Activated CD8-positive, alpha-beta memory T cell treated with anti-CD3 and anti-CD28 coated beads for 1 hour (primary cell): Measurements from ENCODE around the gene IL15RA.
"Not testable (repeated sequence)": the region's sequence is repeated elsewhere in the genome, so short reads cannot be mapped to it uniquely, and the experiment has no call there.

Experiments
- DNase-seq, 2 donors: peaks; one replicate each; pipeline ENCODE4 v3.0.0-alpha.2; 2020; ENCODE audit warnings: low read depth in 1 of 2; ENCODE audit errors: extremely low read depth in 1 of 2

The IL15RA gene

GRCh38 chr10:6006991-6007390 is 29.6 kb upstream of the IL15RA start:
- no peak for DNase-seq

- DNase-seq = no peak
Observed at GRCh38 chr10:6006546-6006945, 29.2 kb upstream of the IL15RA start.

GRCh38 chr10:6005856-6006395 is 28.6 kb upstream of the IL15RA start:
- no peak for DNase-seq

GRCh38 chr10:6005161-6005804 is 27.9 kb upstream of the IL15RA start:
- DNase-seq = not testable (repeated sequence)

GRCh38 chr10:6002809-6003510 is 25.6 kb upstream of the IL15RA start:
- DNase-seq = no peak

- DNase-seq = no peak
Observed at GRCh38 chr10:5999440-6000165, 22.3 kb upstream of the IL15RA start.

- DNase-seq = no peak
Observed at GRCh38 chr10:5996696-5997095, 19.4 kb upstream of the IL15RA start.

- DNase-seq = no peak
Observed at GRCh38 chr10:5992398-5992797, 15.1 kb upstream of the IL15RA start.

GRCh38 chr10:5991708-5992107 is 14.4 kb upstream of the IL15RA start:
- no peak for DNase-seq

GRCh38 chr10:5989756-5990155 is 12.4 kb upstream of the IL15RA start:
- no peak for DNase-seq

GRCh38 chr10:5988336-5988920 is 11.1 kb upstream of the IL15RA start:
- DNase-seq = no peak

- no peak for DNase-seq
Observed at GRCh38 chr10:5987747-5988146, 10.4 kb upstream of the IL15RA start.

- no peak for DNase-seq
Observed at GRCh38 chr10:5985029-5985428, 7.7 kb upstream of the IL15RA start.

- no peak for DNase-seq
Observed at GRCh38 chr10:5983774-5984173, 6.4 kb upstream of the IL15RA start.

- DNase-seq = no peak
Observed at GRCh38 chr10:5981529-5981928, 4.2 kb upstream of the IL15RA start.

- DNase-seq = no peak
Observed at GRCh38 chr10:5978230-5978489, 817 bp upstream of the IL15RA start.

GRCh38 chr10:5976512-5977470 is 552 bp downstream of the IL15RA start:
- no peak for DNase-seq

- no peak for DNase-seq
Observed at GRCh38 chr10:5975641-5976473, 1.5 kb downstream of the IL15RA start.

GRCh38 chr10:5973069-5973468 is 4.3 kb downstream of the IL15RA start:
- no peak for DNase-seq

GRCh38 chr10:5971886-5972285 is 5.5 kb downstream of the IL15RA start:
- DNase-seq = no peak
